K562 (cell line): ENCODE measurements around the gene AMFR. TPM values are rescaled to one million over a fixed set of nuclear protein-coding genes. Genes with fewer than 3 reads are reported as not detected.

Source experiments
- CBX1 ChIP-seq: sonication (generic); IDR thresholded peaks from 2 replicates; pipeline ENCODE4 v1.6.1; 2016; ENCODE audit warnings: antibody characterized with exemption, low read depth, mild to moderate bottlenecking
- FOXA1 ChIP-seq: fragments of 450-650 bp; IDR thresholded peaks from 2 replicates; pipeline ENCODE4 v1.6.1; 2016; ENCODE audit warnings: mild to moderate bottlenecking, borderline replicate concordance
- JUN ChIP-seq, 2 experiments: sonication (generic) in 1 of 2; formaldehyde crosslinking in 1 of 2; IDR thresholded peaks; 2 replicates each; pipeline versions ENCODE4 v1.6.1 to v1.8.0; 2012 to 2022; ENCODE audit warnings: borderline replicate concordance in 2 of 2, mild to moderate bottlenecking in 2 of 2, improper control_type of control experiment in 1 of 2, low read depth in 1 of 2, low read length in 1 of 2, missing genetic modification reagents in 1 of 2
- KLF1 ChIP-seq: fragments of 450-650 bp; IDR thresholded peaks from 2 replicates; pipeline ENCODE4 v1.6.1; 2016; ENCODE audit warnings: missing genetic modification characterization, missing compliant biosample characterization
- NONO ChIP-seq, 2 experiments: fragments of 200-400 bp in 1 of 2; fragments of 450-650 bp in 1 of 2; formaldehyde crosslinking in 1 of 2; IDR thresholded peaks; 2 replicates each; pipeline ENCODE4 v1.6.1; 2017; ENCODE audit warnings: low read depth in 2 of 2, mild to moderate bottlenecking in 2 of 2, moderate library complexity in 2 of 2, low read length in 1 of 2
- PREB ChIP-seq: sonication (generic); formaldehyde crosslinking; IDR thresholded peaks from 2 replicates; pipeline ENCODE4 v1.8.1; 2023; ENCODE audit warnings: mild to moderate bottlenecking, missing genetic modification reagents
- SMAD3 ChIP-seq: fragments of 450-650 bp; formaldehyde crosslinking; conservative IDR thresholded peaks from 2 replicates; pipeline ENCODE4 v1.4.0; 2020; ENCODE audit warnings: mild to moderate bottlenecking
- SMARCA4 ChIP-seq: fragments of 450-650 bp; IDR thresholded peaks from 2 replicates; pipeline ENCODE4 v1.6.1; 2016
- TAF1 ChIP-seq: IDR thresholded peaks from 2 replicates; pipeline ENCODE4 v1.6.1; 2011; ENCODE audit warnings: mild to moderate bottlenecking, low read length, moderate library complexity; ENCODE audit not compliant: insufficient read depth, control insufficient read depth, severe bottlenecking; ENCODE audit errors: extremely low read depth
- TCF7 ChIP-seq: sonication (generic); IDR thresholded peaks from 2 replicates; pipeline ENCODE4 v1.6.1; 2016; ENCODE audit warnings: antibody characterized with exemption, borderline replicate concordance
- UBTF ChIP-seq, 2 experiments: IDR thresholded peaks; 2 replicates each; pipeline ENCODE4 v1.6.1; 2012; ENCODE audit warnings: improper control_type of control experiment in 2 of 2, low read depth in 2 of 2, low read length in 2 of 2, borderline replicate concordance in 1 of 2
- ZNF274 ChIP-seq: IDR thresholded peaks from 2 replicates; pipeline ENCODE4 v1.6.1; 2011; ENCODE audit warnings: low read depth, mild to moderate bottlenecking, low read length, moderate library complexity, borderline replicate concordance
- ZNF444 ChIP-seq: fragments of 250-450 bp; sonication (Bioruptor Pico); IDR thresholded peaks from 2 replicates; pipeline ENCODE4 v1.4.0; 2020; ENCODE audit warnings: mild to moderate bottlenecking, moderate library complexity
- ZNF76 ChIP-seq: fragments of 250-450 bp; sonication (Bioruptor Pico); IDR thresholded peaks from 2 replicates; pipeline ENCODE4 v1.4.0; 2020; ENCODE audit warnings: mild to moderate bottlenecking, moderate library complexity, borderline replicate concordance
- ZNF785 ChIP-seq: fragments of 250-450 bp; sonication (Bioruptor Pico); IDR thresholded peaks from 2 replicates; pipeline ENCODE4 v1.4.0; 2020; ENCODE audit warnings: mild to moderate bottlenecking
- polyA plus RNA-seq, 8 experiments: library from polyadenylated mRNA; depleted of rRNA in 4 of 8; stranded (reverse) in 5 of 8; unstranded in 3 of 8; fragments of >200 nt; fragmentation: Nextera tagmentation in 2 of 8; fragmentation: Illumina TruSeq in 1 of 8; extraction: Ambion mirVana in 2 of 8; extraction: Trizol in 1 of 8; gene quantifications; 2 replicates each; pipeline versions ENCODE4 v1.2.1 to v1.2.3, GENCODE V29; 2011 to 2014; ENCODE audit warnings: inconsistent platforms in 1 of 8, missing spikeins in 1 of 8
- total RNA-seq, 7 experiments: library from RNA; depleted of rRNA in 6 of 7; stranded (reverse); fragments of >200 nt in 6 of 7; fragmentation: Illumina TruSeq in 2 of 7; extraction: Trizol in 2 of 7; gene quantifications; 2 replicates each; pipeline versions ENCODE4 v1.2.1 to v1.2.3, GENCODE V29; 2011 to 2021; ENCODE audit warnings: low replicate concordance in 1 of 7

The AMFR gene
- total and polyA plus RNA-seq, 9 of the 15 experiments (the other 6 are each of a cell fraction or from before 2014, with no cell fraction given), result 15.6 to 113 (median 58.4) TPM

- no peak for TF ChIP-seq SMAD3 (CRISPR knock-in tag)
- peak in 1 of 2 experiments; percentile 85; a peak in 2 of 4 replicates for TF ChIP-seq UBTF (IDR thresholded peaks at IDR 0.05; ENCODE audit: borderline replicate concordance in 1 of 2, low read depth in 2 of 2, low read length in 2 of 2)
- TF ChIP-seq TAF1, result peak; percentile 49
- no peak for TF ChIP-seq CBX1
- TF ChIP-seq ZNF444 (CRISPR knock-in tag), result no peak
- TF ChIP-seq KLF1 (tag), result no peak
- TF ChIP-seq FOXA1, result no peak
- no peak for TF ChIP-seq PREB
- TF ChIP-seq NONO (IDR thresholded peaks at IDR 0.05; ENCODE audit: low read depth in 2 of 2, low read length in 1 of 2), result 0 out of 4 replicates have a peak, but pooled peaks of 1 of the 2 experiments have one; percentile 18
- no peak for TF ChIP-seq ZNF785 (CRISPR knock-in tag)
- TF ChIP-seq TCF7, result no peak
- TF ChIP-seq ZNF274, result no peak
- TF ChIP-seq SMARCA4, result no peak
- no peak for TF ChIP-seq ZNF76 (CRISPR knock-in tag)
- 0 out of 2 replicates have a peak, but pooled peaks have one; percentile 21 for TF ChIP-seq JUN (IDR thresholded peaks at IDR 0.05; ENCODE audit: borderline replicate concordance, low read depth, low read length)
- no peak for TF ChIP-seq JUN (CRISPR knock-in tag; IDR thresholded peaks at IDR 0.05; ENCODE audit: borderline replicate concordance)
Observed at GRCh38 chr16:56425439-56425832, at the start of gene AMFR (continued).
